GM11168 (cell line): ENCODE data around the gene TNF.

Experiments used
- in situ Hi-C: fragments of 300-500 bp; cut with MboI; formaldehyde crosslinking; loops from one replicate; pipeline ENCODE4 v1.12.0; 2022; ENCODE audit warnings: low sequenced_read_pairs; ENCODE audit not compliant: unreplicated experiment

Gene TNF

DNA sequence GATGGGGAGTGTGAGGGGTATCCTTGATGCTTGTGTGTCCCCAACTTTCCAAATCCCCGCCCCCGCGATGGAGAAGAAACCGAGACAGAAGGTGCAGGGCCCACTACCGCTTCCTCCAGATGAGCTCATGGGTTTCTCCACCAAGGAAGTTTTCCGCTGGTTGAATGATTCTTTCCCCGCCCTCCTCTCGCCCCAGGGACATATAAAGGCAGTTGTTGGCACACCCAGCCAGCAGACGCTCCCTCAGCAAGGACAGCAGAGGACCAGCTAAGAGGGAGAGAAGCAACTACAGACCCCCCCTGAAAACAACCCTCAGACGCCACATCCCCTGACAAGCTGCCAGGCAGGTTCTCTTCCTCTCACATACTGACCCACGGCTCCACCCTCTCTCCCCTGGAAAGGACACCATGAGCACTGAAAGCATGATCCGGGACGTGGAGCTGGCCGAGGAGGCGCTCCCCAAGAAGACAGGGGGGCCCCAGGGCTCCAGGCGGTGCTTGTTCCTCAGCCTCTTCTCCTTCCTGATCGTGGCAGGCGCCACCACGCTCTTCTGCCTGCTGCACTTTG, at the start of gene TNF:
Gene TNF (plus strand): TSS at position 231 of the 567 bp plus-strand sequence. CDS start 177 bp downstream, at position 408.
- in situ Hi-C loops = no loop called here

DNA sequence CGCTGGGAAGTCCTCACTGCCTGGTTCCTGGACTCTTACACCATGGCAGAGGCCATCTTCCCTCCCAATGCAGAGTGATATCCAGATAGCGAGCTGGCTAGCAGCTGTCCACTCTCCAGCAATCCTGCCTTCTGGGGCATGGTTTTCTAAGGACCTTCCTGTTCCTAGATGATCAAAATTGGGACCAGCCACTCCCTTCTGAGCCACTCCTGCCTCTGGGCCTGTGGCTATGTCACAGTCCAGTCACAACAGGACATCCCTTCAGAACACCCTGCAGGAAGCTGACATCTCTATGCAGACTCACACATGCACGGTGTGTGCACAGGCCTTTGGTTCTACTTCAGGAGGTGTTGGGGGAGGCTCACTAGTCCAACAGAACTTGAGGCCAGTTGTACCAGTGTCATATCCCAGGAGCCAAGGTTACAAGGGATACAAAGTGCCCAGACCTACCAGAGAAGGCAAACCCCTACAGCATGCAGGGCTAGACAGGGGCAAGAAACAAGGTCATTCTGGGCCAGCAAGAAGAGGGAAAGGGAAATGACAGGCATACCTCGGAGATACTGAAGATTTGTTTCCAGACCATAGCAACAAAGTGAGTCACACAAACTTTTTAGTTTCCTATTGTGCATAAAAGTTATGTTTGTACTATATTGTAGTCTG, 49.3 kb upstream of the TNF start:
- in situ Hi-C loops = no loop called here

DNA sequence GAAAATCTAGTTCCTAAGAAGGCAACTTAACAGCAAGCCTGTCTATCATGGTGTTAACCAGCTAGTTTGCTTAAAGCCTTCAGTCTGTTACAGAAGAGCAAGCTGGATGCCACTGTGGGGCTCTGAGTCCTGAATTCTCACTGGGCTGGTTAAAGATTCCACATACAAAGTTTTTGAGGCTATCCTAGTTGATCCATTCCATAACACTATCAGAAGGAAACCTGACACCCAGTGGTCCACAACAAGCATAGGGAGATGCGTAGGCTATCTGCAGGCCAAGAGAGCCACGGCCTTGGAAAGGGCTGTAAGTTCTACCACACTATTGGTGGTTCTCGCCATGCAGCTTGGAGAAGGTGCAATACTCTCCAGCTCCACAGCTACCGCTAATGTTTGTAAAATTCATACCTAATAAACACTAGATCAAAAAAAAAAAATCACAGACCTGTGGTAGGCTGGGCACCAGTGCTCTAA, 47.0 kb upstream of the TNF start:
- in situ Hi-C loops = no loop called here

DNA sequence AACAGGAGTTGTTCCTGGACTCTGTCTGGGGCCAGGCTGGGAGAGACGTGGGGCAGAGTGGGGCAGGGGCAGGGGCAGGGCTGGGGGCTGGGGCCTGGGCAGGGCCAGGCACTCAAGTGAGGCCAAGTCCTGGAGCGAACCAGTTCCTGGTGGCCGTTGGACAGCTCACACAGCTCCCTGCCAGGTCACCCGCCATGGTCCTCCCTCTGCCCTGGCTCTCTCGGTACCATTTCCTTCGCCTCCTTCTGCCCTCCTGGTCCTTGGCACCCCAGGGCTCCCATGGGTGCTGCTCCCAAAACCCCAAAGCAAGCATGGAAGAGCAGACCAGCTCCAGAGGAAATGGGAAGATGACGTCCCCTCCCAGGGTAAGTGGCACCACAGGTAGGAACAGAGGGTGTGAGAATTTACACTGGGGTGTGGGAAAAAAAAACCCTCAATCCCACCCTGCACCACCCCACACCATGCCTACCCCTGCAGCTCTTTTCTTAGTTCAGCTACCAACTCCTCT, 46.5 kb upstream of the TNF start, which contains the start of gene MCCD1:
Gene MCCD1 (plus strand): TSS at position 142 of the 508 bp plus-strand sequence. CDS start 53 bp downstream, at position 195.
- in situ Hi-C loops = no loop called here

DNA sequence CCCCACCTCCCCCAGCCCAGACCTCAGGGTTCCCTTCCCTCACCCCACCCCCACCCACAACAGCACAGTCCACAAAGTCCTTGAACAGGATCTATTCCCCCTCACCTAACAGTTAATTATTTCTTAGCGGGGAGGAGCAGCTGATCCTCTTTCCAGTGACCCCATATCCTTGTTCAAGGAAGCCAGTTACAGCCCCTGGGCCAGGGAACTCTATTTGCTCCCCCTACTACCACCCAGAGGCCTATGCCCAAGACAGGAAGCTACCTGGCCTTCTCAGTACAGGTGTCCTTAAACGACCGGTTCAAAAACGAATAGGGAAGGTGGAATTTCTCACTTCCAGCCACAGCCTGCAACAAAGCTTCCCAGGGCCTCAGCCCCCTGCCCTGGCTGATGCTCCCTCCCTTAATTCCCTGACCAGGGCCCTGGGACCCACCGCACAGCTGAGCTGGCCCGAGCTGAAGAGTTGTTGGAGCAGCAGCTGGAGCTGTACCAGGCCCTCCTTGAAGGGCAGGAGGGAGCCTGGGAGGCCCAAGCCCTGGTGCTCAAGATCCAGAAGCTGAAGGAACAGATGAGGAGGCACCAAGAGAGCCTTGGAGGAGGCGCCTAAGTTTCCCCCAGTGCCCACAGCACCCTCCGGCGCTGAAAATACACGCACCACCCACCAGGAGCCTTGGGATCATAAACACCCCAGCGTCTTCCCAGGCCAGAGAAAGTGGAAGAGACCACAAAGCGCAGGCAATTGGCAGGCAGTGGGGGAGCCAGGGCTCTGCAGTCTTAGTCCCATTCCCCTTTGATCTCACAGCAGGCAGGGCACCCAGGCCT, 45.8 kb upstream of the TNF start:
- in situ Hi-C loops = no loop called here

DNA sequence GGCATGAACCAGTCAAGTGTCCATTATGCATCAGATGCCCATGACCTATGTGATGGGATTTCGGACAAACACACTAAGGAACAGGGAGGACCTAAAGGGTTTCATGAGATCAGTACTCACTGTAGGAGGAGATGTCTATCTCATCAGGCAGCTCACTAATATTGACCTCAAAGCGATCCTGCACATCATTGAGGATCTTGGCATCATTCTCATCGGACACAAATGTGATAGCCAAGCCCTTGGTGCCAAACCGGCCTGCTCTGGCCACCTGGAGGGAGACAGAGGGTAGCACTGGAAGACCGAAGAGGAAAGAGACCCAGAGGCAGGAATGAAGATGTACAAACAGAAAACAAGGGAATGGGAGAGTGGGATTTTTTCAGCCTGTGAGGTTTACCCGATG, 44.7 kb upstream of the TNF start:
- in situ Hi-C loops = no loop called here

DNA sequence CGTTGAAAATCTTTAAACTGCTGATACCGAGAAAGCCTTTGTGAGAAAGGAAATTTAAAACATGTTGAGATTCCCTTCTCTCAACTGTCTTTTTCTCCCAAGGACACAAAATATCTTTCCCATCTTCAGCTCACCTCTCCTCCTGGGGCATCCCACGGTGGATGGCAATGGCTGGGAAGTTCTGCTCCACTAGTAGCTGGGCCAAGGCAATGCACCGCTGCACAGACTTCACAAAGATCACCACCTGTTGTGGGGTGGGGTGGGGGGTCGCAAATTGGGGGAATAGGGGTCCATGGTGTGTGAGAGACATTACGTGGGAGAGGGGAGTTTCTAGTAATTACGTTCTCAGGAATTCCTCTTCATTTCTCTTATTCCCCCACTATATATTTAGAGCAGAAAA, 44.2 kb upstream of the TNF start:
- in situ Hi-C loops = no loop called here

DNA sequence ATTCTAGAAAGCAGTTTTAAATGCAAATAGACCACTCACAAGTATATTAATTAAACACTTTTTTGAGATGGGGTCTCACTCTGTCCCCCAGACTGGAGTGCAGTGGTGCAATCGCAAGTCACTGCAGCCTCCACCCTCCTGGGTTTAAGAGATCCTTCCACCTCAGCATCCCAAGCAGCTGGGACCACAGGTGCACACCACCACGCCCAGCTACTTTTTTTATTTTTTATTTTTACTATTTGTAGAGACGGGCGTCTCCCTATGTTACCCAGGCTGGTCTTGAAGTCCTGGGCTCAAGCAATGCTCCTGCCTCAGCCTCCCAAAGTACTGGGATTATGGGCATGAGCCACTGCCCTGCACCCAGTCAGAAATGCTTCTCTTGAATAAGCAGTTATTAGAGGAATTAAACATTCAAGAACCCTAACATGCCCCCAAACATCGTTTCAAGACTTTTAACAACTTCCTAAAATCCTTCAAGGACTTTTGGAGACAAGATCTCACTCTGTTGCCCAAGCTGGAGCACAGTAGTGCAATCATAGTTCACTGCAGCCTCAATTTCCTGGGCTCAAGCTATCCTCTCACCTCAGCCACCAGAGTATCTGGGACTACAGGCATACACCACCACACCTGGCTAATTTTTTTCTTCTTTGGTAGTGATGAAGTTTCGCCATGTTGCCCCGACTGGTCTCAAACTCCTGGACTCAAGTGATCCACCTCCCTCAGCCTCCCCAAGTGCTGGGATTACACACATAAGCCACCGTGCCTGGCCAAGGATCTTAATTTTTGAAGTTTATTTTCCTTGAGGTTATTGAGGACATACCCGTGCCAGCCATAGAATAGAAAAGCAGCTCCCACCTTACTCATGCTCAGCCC, 43.4 kb upstream of the TNF start:
- in situ Hi-C loops = no loop called here

DNA sequence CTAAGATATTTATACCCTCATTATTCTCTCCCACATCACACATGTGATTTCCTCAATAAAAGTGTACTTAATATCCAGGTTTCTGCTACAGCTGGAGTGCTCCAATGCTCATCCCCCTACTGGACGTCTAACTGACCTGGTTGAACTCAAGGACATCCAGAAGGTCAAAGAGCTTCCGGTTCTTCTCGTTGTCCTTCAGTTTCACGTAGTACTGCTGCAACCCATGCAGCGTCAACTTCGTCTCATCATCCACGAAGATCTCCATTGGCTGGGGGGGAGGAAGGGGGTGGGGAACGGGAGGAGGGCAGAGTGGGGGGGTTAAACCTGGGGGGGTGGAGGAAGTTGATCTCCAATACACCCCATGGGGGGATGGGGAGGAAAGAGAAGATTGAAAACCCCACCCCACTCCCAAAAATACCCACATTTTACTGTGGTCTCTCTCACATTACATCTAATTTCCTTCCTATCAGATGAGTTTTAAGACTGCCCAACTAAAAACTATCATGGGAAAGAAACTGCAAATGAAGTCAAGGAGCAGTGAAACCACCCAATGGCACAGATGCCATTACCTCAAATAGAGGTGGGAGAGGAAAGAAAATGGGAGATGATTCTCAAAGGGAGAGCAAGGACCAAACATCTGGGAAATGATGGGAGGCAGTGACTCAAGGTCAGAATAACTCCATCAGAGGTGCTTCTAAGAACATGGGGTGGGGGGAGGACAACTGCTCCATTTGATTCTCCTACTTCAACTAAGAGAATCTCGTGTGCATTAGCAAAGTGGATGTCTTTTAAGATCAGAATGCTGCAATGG, 42.5 kb upstream of the TNF start:
- in situ Hi-C loops = no loop called here

DNA sequence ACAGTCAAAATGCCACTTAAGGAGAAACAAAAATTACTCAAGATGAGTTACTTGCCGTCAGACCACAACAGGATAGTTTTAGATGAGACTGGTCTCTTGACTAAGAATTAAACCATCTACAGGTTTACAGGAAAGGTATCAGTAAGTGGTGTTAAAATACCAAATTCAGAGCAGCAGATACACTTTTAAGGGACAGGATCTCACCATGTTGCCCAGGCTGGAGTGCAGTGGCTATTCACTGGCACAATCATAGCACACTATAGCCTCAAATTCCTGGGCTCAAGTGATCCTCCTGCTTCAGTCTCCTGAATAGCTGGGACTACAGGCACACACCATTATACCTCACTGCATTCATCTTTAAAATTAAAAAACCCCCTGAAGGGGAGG, 41.9 kb upstream of the TNF start:
- in situ Hi-C loops = no loop called here

DNA sequence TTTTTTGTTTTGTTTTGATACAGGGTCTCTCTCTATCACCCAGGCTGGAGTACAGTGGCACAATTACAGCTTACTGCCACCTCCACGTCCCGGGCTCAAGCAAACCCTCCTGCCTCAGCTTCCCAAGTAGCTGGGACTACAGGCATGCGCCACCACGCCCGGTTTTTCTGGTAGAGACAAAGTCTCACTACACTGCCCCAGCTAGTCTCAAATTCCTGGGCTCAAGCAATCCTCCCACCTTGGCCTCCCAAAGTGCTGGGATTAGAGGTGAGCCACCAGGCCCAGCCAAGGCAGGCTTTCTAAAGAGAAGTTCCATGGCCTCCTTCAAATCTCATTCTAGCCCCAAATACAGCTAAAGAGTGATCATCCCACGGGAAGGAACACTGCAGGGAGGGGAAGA, 41.4 kb upstream of the TNF start:
- in situ Hi-C loops = no loop called here

DNA sequence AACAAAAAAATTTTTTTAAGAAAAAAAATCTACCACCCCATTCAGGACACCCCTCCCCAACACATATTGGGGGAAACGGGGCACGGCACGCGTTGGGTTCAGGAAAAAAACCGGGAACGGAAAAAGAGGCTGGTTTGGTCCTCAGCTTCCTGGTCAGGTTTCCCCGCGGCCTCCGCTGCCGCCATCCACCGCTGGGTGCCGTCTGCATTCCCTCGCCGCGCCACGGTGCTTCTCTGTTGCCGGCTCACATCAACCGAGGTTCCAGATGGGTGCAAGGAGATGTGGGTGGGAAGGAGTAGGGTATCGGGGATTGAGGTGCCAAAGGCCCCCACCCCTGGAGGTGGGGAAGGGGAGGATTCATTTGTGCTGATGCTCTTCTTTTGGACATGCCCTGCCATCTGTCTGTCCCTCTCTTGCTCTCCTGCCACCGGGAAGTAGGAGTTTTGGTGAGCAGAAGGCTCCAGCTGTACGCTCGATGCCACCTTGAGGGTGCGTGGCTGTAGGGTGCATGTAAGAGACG, 40.8 kb upstream of the TNF start:
- in situ Hi-C loops = no loop called here

DNA sequence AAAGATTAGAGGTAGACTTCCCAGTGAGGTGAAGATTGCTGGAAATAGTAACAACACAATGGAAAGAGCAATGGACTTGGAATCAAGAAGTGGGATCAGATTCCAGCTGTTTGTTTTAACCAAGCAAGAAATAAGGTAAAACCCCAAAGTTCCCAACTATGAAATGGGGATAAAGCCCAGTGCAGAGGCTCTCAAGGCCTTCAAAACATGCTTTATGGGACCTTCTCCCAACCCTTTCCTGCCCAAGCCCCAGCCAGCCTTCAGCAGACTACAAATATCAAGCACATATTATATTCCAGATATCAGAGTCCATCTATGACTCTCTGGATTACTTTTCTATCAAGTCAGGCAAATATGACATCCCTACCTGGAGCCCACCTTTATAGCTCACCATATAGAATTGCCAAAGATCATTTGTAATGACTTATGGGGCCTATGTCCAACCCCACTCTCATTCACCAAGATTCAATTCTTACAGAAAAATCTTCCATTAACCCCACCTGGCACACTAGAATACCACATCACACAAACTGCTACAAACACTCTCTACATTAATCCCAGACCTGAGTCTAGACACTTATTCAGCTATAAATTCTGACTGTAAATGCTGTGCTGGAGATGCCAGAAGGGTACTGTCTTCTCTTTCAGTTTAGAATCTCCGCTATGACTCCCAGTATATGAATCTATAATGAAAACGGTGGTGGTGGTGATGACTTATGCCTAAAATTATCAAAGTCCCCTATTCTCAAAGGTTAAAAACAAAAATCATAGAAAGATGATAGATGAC, 39.6 kb upstream of the TNF start:
- in situ Hi-C loops = no loop called here

DNA sequence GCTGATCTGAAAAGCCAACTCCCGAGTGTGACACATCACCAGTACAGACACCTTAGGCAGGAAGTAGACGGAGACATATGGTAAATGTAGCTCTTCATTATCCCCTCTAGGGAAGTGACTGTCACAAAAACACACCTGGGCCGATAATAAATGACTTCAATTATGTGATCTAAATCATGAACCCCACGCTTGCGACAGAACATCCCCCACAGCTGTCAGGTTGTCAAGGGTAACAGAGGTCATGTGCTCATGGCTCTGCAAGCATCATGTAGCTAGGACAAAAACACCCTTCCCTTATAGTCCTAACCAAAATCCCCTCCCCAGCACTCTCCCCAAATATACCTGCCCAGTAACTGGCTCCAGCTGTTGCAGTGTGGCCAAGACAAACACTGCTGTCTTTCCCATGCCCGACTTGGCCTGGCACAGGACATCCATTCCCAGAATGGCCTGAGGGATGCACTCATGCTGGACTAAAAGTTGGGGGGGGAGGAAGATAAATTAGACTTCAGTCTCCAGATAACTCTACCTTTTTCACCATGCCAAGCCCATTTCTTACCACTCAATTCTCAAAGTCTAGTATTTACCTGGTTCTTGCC, 36.5 kb upstream of the TNF start:
- in situ Hi-C loops = no loop called here

DNA sequence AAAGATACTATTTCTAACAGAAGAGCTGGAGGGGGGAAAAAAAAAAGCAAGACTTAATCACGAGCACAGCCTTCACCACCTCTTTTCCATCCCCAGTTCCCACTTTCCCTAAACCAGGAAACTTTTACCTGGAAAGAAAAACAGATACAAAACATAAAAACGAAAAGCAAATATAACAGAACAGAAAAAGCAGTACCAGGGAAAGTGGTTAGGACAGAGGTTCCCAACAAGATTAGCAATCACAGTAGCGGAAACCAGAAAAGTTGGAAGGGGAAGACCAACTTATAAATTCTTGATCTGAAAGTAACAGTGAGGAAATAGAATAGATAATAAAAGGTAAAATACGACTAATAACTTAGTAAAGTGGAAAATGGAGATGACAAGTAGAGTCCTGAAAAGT, 34.7 kb upstream of the TNF start:
- in situ Hi-C loops = loop anchor here (5.0 kb wide), 1 partner anchor 48 kb away; no protein-coding TSS in a partner anchor

DNA sequence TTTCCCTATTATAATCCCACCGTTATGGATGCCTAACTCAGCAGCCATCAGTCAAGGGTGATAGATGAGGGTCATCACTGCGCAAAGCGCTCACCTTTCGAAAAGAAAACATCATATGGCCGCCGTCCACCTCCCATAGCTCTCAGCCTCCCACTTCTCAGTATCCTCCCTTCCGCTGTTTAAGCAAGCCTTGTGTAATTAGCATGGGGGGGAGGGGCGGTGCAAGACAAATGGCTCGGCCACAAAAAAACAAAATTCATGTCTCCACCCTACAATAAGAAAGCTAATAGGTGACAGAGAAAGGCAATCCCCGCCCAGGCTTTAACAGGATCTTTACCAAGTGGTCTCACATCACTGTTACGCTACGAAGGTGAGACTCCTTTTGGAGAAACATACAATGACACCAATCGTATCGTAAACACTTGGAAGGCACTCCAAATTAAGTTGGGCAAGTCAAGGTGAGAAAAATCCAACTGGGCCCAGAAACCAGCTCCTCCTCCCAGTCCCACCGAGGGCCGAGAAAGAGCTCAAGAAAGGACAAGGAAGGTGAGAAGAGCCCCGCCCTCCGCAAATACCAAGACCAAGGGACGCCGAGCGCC, 34.2 kb upstream of the TNF start:
- in situ Hi-C loops = loop anchor here (5.0 kb wide), 1 partner anchor 49 kb away; no protein-coding TSS in a partner anchor
